Epidermal melanocyte (primary cell): Measurements from ENCODE around the gene SEMA3B.
"Not testable (repeated sequence)": the region's sequence is repeated elsewhere in the genome, so short reads cannot be mapped to it uniquely, and the experiment has no call there.

Experiments used
- DNase-seq: peaks from one replicate; pipeline ENCODE4 v3.0.0; 2011; ENCODE audit warnings: low spot score; ENCODE audit not compliant: insufficient read length

Gene SEMA3B

DNA sequence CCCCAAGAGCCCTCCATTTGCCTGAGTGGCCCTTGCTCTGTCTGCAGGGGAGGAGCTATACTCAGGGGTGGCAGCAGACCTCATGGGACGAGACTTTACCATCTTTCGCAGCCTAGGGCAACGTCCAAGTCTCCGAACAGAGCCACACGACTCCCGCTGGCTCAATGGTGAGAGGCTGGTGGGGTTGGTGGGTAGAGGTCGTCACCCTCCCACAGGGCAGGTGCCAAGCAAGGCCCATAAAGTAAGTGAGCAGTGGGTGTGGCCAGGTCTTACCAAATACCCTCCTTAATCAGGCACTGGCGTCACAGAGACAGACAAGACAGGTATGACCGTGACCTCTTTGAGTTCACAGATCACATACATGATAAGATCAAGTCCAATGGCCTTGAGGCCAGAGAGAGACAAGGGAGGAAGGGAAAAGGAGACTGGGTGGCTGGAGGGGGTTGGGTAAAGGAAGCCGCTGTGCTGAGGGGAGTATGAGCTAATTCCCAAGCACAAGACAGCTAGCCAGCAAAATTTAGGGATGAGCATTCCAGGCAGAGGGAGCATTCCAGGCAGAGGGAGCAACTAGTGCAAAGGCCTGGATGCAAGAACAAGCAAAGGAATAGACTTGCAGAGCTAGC is 2.5 kb downstream of the SEMA3B start:
- no peak for DNase-seq

DNA sequence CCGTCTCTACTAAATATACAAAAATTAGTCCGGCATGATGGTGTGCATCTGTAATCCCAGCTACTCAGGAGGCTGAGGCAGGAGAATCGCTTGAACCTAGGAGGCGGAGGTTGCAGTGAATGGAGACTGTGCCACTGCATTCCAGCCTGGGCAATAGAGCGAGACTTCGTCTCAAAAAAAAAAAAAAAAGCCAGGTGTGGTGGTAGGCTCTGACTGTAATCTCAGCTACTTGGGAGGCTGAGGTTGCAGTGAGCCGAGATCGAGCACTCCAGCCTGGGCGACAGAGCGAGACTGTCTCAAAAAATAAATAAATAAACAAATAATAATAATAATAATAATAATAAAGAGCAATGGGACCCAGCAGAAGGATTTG is 3.6 kb downstream of the SEMA3B start:
- not testable (repeated sequence) for DNase-seq

GRCh38 chr3:50272911-50273688 is 4.2 kb downstream of the SEMA3B start:
- peak; percentile 97 for DNase-seq

GRCh38 chr3:50273689-50274065 is 4.7 kb downstream of the SEMA3B start:
- DNase-seq: no peak

GRCh38 chr3:50274371-50275104 is 5.6 kb downstream of the SEMA3B start:
- DNase-seq: no peak

DNA sequence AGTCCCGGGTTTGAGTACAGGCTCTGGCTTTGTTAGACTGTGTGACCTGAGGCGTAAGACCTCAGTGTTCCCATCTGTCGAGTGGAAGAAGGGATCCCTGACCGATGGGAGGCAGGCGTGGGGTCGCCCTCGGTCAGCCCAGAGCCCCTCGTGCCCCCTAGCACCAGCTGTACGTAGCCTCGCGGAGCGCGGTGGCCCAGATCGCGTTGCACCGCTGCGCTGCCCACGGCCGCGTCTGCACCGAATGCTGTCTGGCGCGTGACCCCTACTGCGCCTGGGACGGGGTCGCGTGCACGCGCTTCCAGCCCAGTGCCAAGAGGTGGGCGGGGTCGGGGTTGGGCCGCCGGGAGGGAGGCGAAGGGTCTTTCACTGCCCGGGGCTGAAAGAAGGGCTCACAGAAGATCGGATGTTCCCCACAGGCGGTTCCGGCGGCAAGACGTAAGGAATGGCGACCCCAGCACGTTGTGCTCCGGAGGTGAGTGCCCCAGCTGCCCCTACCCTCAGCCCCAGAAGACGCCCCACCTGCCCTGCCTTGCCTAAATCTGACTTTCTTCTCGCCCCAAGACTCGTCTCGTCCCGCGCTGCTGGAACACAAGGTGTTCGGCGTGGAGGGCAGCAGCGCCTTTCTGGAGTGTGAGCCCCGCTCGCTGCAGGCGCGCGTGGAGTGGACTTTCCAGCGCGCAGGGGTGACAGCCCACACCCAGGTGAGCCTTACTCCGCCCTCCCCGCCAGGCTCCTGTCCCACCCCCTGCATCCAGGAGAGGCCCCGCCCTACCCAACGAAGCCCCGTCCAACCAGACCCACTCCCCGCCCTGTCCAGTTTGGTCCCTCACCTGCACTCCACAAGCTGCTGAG is 6.4 kb downstream of the SEMA3B start:
- DNase-seq: no peak

DNA sequence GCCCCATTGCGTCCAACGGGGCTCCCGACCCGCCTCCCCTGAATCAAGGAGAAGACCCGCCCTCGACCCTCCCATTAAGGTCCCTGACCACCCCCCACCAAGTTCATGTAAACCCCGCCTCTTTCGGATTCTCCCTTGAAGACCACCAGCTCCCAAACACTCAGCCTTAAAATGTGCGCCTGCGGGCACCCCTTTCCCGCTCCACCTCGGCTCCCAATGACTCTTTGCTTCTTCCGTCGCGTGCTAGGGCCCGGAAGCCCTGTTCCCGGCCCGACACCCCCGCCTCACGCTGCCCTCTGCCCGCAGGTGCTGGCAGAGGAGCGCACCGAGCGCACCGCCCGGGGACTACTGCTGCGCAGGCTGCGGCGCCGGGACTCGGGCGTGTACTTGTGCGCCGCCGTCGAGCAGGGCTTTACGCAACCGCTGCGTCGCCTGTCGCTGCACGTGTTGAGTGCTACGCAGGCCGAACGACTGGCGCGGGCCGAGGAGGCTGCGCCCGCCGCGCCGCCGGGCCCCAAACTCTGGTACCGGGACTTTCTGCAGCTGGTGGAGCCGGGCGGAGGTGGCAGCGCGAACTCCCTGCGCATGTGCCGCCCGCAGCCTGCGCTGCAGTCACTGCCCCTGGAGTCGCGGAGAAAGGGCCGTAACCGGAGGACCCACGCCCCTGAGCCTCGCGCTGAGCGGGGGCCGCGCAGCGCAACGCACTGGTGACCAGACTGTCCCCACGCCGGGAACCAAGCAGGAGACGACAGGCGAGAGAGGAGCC is 7.2 kb downstream of the SEMA3B start:
- DNase-seq: no peak

DNA sequence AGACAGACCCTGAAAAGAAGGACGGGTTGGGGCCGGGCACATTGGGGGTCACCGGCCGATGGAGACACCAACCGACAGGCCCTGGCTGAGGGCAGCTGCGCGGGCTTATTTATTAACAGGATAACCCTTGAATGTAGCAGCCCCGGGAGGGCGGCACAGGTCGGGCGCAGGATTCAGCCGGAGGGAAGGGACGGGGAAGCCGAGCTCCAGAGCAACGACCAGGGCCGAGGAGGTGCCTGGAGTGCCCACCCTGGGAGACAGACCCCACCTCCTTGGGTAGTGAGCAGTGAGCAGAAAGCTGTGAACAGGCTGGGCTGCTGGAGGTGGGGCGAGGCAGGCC is 7.8 kb downstream of the SEMA3B start:
- no peak for DNase-seq

DNA sequence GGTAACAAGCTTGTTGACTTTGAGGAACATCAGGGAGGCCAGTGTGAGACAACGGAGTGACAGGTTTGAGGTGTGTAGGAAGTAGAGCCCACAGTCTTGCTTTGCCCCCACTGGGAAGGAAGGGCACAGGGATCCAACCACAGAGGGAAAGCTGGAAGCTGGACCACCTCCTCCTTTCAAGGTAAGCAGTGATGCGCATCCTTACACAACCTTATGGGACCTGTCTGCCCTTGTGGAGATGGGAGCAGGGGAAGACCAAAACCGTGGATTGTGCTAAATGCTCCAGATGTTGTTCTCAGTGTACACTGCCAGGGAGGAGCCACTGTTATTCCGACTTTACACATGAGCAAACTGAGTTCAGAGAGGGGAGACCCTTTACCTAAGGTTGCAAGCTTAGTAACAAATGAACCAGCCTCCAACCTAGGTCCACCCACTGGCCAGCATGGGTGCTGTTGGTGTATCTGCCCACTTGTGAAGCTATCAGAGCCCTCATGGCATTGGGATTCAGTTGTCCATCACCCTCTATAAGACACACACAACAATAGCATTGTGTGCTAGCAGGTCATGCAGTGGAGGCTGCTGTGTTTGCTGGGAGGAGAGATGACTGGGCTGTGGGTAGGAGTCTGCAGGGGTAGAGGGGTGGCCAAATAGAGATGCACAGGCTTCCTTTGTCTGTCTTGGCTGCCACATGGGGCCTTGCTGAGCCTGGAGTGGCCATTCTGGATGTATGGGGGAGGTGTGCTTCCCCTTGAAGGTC is 9.4 kb downstream of the SEMA3B start:
- no peak for DNase-seq

DNA sequence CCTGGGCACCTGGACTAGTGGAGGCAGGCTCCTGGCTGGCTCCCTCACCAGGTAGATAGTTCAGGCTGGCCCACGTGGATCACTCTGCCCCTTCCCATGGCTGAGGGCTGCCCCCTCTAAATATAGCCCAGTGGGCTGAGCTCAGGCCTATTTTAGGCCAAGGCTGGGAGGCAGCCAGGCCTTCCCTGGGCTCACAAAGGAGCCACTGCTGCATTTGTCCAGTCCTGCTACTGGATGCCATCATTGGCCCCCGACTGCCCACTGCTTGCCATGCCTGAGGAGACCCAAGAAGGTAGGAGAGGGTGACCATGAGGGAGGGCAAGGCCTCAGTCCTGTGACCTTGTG is 9.9 kb downstream of the SEMA3B start, which contains the start of gene LSMEM2:
Gene LSMEM2 (plus strand): TSS at position 208 of the 345 bp plus-strand sequence. CDS start 27 bp downstream, at position 235.
- no peak for DNase-seq

- no peak for DNase-seq
Measured at GRCh38 chr3:50279255-50280016, 10.5 kb downstream of the SEMA3B start.

GRCh38 chr3:50284121-50284520 is 15.2 kb downstream of the SEMA3B start:
- not testable (repeated sequence) for DNase-seq

DNA sequence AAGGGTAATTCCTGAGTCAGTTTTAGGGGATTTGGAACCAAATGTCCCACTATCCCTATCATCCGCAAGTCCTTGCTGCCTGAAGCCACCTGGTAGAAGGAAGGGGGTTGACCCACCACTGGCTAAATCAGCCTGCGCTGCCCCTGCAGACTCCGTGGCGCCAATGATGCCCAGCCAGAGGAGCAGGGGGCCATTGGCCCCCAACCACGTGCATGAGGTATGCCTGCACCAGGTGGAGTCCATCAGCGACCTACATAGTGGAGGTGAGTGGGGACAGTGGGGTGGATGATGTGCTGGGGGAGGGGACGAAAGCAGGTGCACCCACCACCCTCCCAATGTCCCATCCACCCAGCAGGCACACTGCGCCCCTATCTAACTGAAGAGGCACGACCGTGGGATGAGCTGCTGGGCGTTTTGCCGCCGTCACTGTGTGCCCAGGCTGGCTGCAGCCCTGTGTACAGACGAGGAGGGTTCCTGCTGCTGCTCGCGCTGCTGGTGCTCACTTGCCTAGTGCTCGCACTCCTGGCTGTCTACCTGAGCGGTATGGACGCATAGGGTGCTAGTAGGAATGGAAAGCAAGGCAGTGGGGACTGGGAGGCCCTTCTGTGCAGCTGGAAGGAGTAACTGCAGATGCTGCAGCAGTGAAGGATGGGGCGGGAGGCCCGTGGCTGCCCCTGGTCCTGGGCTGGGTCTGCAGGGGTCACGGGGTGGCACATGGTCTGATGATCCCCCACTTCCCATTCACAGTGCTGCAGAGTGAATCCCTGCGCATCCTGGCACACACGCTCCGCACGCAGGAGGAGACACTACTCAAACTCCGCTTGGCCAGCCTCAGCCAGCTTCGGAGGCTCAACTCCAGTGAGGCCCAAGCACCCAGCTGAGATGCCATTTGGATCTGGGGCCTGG is 17.6 kb downstream of the SEMA3B start:
- DNase-seq: no peak

- no peak for DNase-seq
Measured at GRCh38 chr3:50287262-50287661, 18.3 kb downstream of the SEMA3B start.

GRCh38 chr3:50288387-50289007 is 19.6 kb downstream of the SEMA3B start:
- DNase-seq: no peak

DNA sequence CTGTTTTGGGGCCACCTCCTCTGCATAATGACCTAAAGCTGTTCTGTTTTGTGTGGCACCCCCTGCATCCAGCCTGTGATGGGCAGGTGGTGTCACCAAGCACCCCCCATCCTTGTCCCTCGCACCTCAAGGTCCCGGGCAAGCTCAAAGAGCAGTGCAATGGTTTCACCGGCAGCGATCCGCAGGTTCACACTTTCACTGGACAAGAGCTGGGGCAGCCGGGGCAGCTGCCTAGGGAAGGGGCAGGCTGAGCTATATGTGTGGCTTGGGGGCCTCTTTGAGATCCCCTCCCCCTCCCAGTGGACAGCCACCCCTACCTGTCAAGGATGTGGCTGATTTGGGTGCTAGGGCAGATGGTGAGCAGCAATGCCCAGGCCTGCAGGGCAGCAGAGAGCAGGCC is 20.2 kb downstream of the SEMA3B start:
- DNase-seq: no peak

DNA sequence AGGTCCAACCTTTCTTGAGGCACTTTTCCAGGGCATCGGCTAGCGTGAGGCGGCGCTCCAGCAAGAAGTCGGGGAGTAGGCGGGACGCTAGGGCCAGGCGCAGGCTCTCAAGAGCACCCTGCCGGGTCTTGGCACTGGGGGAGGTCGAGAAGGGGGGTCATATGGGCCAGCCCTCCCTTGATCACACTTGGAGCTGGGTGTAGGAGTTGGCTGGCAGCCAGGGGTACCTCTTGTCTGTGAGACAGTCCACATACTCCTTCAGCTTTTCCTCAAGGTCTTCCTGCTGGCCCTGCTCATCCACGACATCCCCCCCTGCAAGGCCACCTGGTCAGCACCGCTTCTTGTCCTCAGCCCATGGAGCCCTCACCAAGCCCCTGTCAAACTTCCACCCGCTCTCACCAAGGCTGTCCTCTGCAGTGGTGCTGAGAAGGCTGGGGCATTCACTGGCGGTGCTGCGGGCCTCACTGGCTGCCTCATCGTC is 21.3 kb downstream of the SEMA3B start:
- DNase-seq: no peak
